H1 (cell line): ENCODE data around the gene CROCC2.

Experiments used
- BACH1 ChIP-seq: IDR thresholded peaks from 2 replicates; pipeline ENCODE4 v1.6.1; 2012; ENCODE audit warnings: low read length, improper control_type of control experiment
- CHD2 ChIP-seq: IDR thresholded peaks from 2 replicates; pipeline ENCODE4 v1.6.1; 2012; ENCODE audit warnings: low read length, improper control_type of control experiment
- EGR1 ChIP-seq: IDR thresholded peaks from 2 replicates; pipeline ENCODE4 v1.6.1; 2011; ENCODE audit warnings: low read depth, low read length, borderline replicate concordance
- GABPA ChIP-seq: IDR thresholded peaks from 2 replicates; pipeline ENCODE4 v1.6.1; 2011; ENCODE audit warnings: mild to moderate bottlenecking, low read length, moderate library complexity, borderline replicate concordance; ENCODE audit not compliant: insufficient read depth
- POLR2AphosphoS5 ChIP-seq: IDR thresholded peaks from 2 replicates; pipeline ENCODE4 v1.6.1; 2011; ENCODE audit warnings: low read depth, low read length
- RXRA ChIP-seq: IDR thresholded peaks from 2 replicates; pipeline ENCODE4 v1.6.1; 2011; ENCODE audit warnings: low read depth, mild to moderate bottlenecking, low read length, moderate library complexity; ENCODE audit not compliant: insufficient read depth
- TBP ChIP-seq: IDR thresholded peaks from 2 replicates; pipeline ENCODE4 v1.6.1; 2011; ENCODE audit warnings: low read depth, low read length, improper control_type of control experiment
- YY1 ChIP-seq: IDR thresholded peaks from 2 replicates; pipeline ENCODE4 v1.6.1; 2011; ENCODE audit warnings: low read depth, mild to moderate bottlenecking, low read length
- TF ChIP-seq, protein P1 (sequence below), 3 experiments: IDR thresholded peaks; 1 replicate in 2 of 3; 2 replicates in 1 of 3; pipeline versions ENCODE4 v1.5.1 to v1.6.1; 2011; ENCODE audit warnings: low read length in 3 of 3, mild to moderate bottlenecking in 3 of 3, inconsistent platforms in 2 of 3, low read depth in 1 of 3, moderate library complexity in 1 of 3; ENCODE audit not compliant: insufficient read depth in 1 of 3; ENCODE audit errors: control extremely low read depth in 1 of 3
- TF ChIP-seq, protein P2 (sequence below): IDR thresholded peaks from 2 replicates; pipeline ENCODE4 v1.6.1; 2011; ENCODE audit warnings: low read length, improper control_type of control experiment
- TF ChIP-seq, protein P3 (sequence below): IDR thresholded peaks from 2 replicates; pipeline ENCODE4 v1.6.1; 2012; ENCODE audit warnings: low read length, inconsistent platforms

DNA sequence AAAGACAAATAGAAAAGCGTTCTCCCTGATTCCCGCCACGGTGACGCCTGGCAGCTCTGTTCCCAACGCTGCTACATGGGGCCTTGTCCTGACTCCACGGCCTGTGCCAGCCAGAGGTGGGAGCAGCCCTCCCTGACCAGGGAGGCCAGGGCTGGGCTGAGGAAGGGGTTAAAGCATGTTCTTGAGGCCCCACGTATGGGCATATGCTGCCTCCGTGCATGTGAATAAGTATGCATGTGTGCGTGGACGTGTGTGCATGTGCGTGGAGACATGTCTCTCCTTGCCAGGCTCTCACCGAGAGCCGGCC, 90.7 kb downstream of the CROCC2 start:
- no peak for TF ChIP-seq CHD2
- TF ChIP-seq, protein P1, sequence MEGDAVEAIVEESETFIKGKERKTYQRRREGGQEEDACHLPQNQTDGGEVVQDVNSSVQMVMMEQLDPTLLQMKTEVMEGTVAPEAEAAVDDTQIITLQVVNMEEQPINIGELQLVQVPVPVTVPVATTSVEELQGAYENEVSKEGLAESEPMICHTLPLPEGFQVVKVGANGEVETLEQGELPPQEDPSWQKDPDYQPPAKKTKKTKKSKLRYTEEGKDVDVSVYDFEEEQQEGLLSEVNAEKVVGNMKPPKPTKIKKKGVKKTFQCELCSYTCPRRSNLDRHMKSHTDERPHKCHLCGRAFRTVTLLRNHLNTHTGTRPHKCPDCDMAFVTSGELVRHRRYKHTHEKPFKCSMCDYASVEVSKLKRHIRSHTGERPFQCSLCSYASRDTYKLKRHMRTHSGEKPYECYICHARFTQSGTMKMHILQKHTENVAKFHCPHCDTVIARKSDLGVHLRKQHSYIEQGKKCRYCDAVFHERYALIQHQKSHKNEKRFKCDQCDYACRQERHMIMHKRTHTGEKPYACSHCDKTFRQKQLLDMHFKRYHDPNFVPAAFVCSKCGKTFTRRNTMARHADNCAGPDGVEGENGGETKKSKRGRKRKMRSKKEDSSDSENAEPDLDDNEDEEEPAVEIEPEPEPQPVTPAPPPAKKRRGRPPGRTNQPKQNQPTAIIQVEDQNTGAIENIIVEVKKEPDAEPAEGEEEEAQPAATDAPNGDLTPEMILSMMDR (IDR thresholded peaks at IDR 0.05; ENCODE audit: control extremely low read depth in 1 of 3, insufficient read depth in 1 of 3, low read depth in 1 of 3, low read length in 3 of 3), result no peak
- TF ChIP-seq, protein P2, sequence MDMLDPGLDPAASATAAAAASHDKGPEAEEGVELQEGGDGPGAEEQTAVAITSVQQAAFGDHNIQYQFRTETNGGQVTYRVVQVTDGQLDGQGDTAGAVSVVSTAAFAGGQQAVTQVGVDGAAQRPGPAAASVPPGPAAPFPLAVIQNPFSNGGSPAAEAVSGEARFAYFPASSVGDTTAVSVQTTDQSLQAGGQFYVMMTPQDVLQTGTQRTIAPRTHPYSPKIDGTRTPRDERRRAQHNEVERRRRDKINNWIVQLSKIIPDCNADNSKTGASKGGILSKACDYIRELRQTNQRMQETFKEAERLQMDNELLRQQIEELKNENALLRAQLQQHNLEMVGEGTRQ, result no peak
- no peak for TF ChIP-seq GABPA
- no peak for TF ChIP-seq POLR2AphosphoS5
- TF ChIP-seq TBP, result no peak
- TF ChIP-seq EGR1, result no peak
- TF ChIP-seq, protein P3, sequence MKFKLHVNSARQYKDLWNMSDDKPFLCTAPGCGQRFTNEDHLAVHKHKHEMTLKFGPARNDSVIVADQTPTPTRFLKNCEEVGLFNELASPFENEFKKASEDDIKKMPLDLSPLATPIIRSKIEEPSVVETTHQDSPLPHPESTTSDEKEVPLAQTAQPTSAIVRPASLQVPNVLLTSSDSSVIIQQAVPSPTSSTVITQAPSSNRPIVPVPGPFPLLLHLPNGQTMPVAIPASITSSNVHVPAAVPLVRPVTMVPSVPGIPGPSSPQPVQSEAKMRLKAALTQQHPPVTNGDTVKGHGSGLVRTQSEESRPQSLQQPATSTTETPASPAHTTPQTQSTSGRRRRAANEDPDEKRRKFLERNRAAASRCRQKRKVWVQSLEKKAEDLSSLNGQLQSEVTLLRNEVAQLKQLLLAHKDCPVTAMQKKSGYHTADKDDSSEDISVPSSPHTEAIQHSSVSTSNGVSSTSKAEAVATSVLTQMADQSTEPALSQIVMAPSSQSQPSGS, result no peak
- no peak for TF ChIP-seq BACH1
- TF ChIP-seq YY1, result no peak
- no peak for TF ChIP-seq RXRA
